GM12892 (cell line): Measurements from ENCODE around the gene P2RX1.

Experiments used
- POLR2A ChIP-seq: IDR thresholded peaks from 2 replicates; pipeline ENCODE4 v1.6.1; 2011; ENCODE audit warnings: low read depth, low read length, control low read depth
- POLR2AphosphoS5 ChIP-seq: IDR thresholded peaks from 2 replicates; pipeline ENCODE4 v1.6.1; 2011; ENCODE audit warnings: low read depth, low read length, control low read depth

DNA sequence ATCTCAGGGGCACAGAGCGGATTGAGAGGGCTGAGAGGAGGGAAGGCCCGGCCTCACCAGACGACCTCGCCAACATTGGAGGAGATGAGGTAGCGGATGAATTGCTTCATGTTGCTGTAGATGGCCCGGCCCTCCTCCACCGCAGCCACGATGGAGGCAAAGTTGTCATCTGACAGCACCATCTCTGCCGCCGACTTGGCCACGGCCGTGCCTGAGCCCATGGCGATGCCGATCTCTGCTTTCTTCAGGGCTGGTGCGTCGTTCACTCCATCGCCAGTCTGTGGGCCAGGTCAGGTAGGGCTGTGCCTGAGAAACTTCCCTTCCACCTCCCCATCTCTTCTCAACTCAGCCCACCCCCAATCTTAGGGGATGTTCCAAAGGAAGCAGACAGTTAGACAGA, 21.1 kb upstream of the P2RX1 start:
- TF ChIP-seq POLR2AphosphoS5 = no peak
- TF ChIP-seq POLR2A = no peak
